Colonic mucosa (tissue), 4 donors: ENCODE measurements around the gene AK8. TPM values are rescaled to one million over a fixed set of nuclear protein-coding genes. Genes with fewer than 3 reads are reported as not detected.

Experiments used
- DNase-seq: peaks from one replicate; pipeline ENCODE4 v3.0.0-alpha.2; 2020
- H3K27ac ChIP-seq: fragments of 200-600 bp; one replicate; pipeline ENCODE4 v1.8.0; 2021
- H3K27me3 ChIP-seq: fragments of 200-600 bp; one replicate; pipeline ENCODE4 v1.8.0; 2021
- H3K36me3 ChIP-seq: fragments of 200-600 bp; one replicate; pipeline ENCODE4 v1.8.0; 2021
- H3K4me1 ChIP-seq: fragments of 200-600 bp; one replicate; pipeline ENCODE4 v1.8.0; 2021; ENCODE audit warnings: mild to moderate bottlenecking
- H3K4me3 ChIP-seq: fragments of 200-600 bp; one replicate; pipeline ENCODE4 v1.8.0; 2021
- H3K9ac ChIP-seq, 2 donors: one replicate each; pipeline ENCODE4 v1.7.0; 2013; ENCODE audit warnings: control low read depth in 2 of 2, low read depth in 2 of 2, low read length in 2 of 2
- H3K9me3 ChIP-seq: fragments of 200-600 bp; one replicate; pipeline ENCODE4 v1.8.0; 2021
- intact Hi-C: fragments of 100-400 bp; cut with DNase I; formaldehyde crosslinking; loops from one replicate; pipeline ENCODE4 v1.14.1; 2022
- total RNA-seq, 2 donors: library from RNA; stranded (reverse); fragmentation: NEBNext Ultra II Directional in 1 of 2; extraction: Animal tissue kit (Norgen Biotek cat#: 25700) in 1 of 2; gene quantifications; one replicate each; pipeline ENCODE4 v1.2.1, GENCODE V29; 2021
- TF ChIP-seq, protein P1 (sequence below): fragments of 200-600 bp; IDR thresholded peaks from one replicate; pipeline ENCODE4 v1.8.0; 2022; ENCODE audit warnings: antibody characterized with exemption, mild to moderate bottlenecking
- donor health status: healthy.
- donor health status: DM: no; HTN: no; CAD: no.
- donor health status: DM: no; HTN: no; CAD: no.

Gene AK8
- total RNA-seq, 2 donors from 2014 or later: 0.16 to 0.59 TPM

DNA sequence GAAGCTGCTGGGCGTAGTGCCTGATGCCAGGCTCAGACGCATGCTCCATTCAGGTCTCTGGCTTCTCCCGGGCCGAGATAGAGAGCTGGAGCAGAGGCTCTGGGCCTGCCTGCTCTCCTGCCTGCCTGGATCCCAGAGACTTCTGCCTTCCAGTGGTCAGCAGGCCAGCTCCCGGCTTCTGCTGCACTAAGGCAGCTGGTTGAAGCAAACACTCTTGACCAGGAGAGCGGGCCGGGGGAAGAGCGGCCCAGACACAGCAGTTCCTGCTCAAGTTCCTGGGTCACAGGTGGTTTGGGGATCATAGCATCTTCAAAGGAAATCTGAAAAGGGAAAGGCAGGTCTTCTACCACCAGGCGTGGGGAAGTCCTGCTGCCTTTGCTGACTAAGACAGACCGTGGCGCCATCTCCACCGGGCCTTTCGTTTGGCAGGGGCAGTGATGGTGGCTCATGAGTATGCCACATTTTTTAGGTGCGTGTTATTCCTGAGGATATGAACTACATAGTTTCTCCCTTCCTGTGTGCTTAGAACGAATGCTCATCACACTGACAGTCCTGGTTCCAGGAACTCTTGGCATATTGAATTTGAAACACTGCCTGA lies 31.1 kb downstream of the AK8 start:
- H3K27me3 ChIP-seq: no peaks in the 10 kb centered on the region
- TF ChIP-seq, protein P1, sequence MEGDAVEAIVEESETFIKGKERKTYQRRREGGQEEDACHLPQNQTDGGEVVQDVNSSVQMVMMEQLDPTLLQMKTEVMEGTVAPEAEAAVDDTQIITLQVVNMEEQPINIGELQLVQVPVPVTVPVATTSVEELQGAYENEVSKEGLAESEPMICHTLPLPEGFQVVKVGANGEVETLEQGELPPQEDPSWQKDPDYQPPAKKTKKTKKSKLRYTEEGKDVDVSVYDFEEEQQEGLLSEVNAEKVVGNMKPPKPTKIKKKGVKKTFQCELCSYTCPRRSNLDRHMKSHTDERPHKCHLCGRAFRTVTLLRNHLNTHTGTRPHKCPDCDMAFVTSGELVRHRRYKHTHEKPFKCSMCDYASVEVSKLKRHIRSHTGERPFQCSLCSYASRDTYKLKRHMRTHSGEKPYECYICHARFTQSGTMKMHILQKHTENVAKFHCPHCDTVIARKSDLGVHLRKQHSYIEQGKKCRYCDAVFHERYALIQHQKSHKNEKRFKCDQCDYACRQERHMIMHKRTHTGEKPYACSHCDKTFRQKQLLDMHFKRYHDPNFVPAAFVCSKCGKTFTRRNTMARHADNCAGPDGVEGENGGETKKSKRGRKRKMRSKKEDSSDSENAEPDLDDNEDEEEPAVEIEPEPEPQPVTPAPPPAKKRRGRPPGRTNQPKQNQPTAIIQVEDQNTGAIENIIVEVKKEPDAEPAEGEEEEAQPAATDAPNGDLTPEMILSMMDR: no peak
- H3K4me3 ChIP-seq: no peak overlapping the region
- no peaks in the 10 kb centered on the region for H3K36me3 ChIP-seq
- no peak for DNase-seq
- H3K9me3 ChIP-seq: no peaks in the 10 kb centered on the region
- no peaks in the 10 kb centered on the region for H3K4me1 ChIP-seq
- intact Hi-C loops: no loop called here
- no peak overlapping the region for H3K27ac ChIP-seq
- no peak overlapping the region for H3K9ac ChIP-seq

GRCh38 chr9:132846109-132846917 lies 31.8 kb downstream of the AK8 start:
- H3K9ac ChIP-seq: no peak overlapping the region

GRCh38 chr9:132842124-132843044 lies 35.7 kb downstream of the AK8 start:
- TF ChIP-seq, protein P1: no peak
- no peak for DNase-seq
- no peaks in the 10 kb centered on the region for H3K27me3 ChIP-seq
- no peak overlapping the region for H3K27ac ChIP-seq
- H3K4me1 ChIP-seq: no peaks in the 10 kb centered on the region
- no peaks in the 10 kb centered on the region for H3K36me3 ChIP-seq
- no peak overlapping the region for H3K4me3 ChIP-seq
- no peaks in the 10 kb centered on the region for H3K9me3 ChIP-seq
- H3K9ac ChIP-seq: no peak overlapping the region
- intact Hi-C loops: no loop called here

More at GRCh38 chr9:132846109-132846917, 31.8 kb downstream of the AK8 start:
- no peak overlapping the region for H3K27ac ChIP-seq
- no peaks in the 10 kb centered on the region for H3K27me3 ChIP-seq
- no peak for DNase-seq
- intact Hi-C loops: no loop called here
- no peaks in the 10 kb centered on the region for H3K4me1 ChIP-seq
- H3K36me3 ChIP-seq: no peaks in the 10 kb centered on the region
- TF ChIP-seq, protein P1: no peak
- no peak overlapping the region for H3K4me3 ChIP-seq
- H3K9me3 ChIP-seq: no peaks in the 10 kb centered on the region

DNA sequence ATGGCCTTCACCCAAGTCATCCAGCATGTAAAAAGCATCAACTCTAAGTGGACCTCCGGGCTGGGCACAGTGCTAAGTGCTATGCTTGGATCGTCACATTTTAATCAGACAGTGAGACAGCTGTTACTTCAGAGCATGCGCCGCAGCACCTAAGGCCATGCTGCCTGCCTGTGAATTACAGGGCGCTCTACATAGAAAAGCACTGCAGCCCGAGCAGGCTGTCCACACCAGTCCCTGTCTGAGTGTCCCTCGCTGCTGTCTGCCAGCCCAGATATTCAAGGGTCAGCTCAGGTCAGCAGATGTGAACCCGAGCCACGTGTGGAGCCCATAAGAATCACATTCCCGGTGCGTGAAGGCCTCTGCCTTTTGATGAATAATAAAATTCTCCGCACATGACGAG lies 37.1 kb downstream of the AK8 start:
- intact Hi-C loops: no loop called here
- Histone ChIP-seq H3K4me3 (no peak overlapping the region), H3K36me3 (no peaks in the 10 kb centered on the region), H3K9ac (no peak overlapping the region), H3K27me3 (no peaks in the 10 kb centered on the region), H3K4me1 (no peaks in the 10 kb centered on the region), H3K9me3 (no peaks in the 10 kb centered on the region), H3K27ac (no peak overlapping the region)
- no peak for DNase-seq
- TF ChIP-seq, protein P1: no peak

DNA sequence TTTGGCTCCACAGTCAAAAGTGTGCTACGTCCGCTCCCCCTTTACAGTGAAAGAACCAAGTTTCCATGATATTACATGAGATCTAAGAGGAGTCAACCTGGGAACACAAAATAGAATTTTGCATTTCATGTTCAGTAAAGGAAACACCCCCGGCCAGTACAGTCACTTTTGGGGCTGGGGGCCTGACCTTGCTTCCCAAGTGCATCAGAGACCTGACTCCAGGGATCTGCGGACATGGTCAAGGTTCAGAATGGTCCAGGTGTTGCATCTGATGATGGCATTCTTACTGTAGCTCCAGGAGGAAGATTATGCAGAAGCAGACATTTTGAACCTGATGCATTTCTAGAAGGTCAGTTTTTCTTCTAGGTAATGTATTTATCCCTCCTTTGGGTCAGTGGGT lies 39.8 kb downstream of the AK8 start:
- intact Hi-C loops: no loop called here
- Histone ChIP-seq H3K9me3 (no peaks in the 10 kb centered on the region), H3K27me3 (no peaks in the 10 kb centered on the region), H3K4me3 (no peak overlapping the region), H3K36me3 (no peaks in the 10 kb centered on the region), H3K9ac (no peak overlapping the region), H3K4me1 (no peaks in the 10 kb centered on the region), H3K27ac (no peak overlapping the region)
- DNase-seq: no peak
- TF ChIP-seq, protein P1: no peak
